ENCODE measurements around the gene CST4.

CST4 gene

DNA sequence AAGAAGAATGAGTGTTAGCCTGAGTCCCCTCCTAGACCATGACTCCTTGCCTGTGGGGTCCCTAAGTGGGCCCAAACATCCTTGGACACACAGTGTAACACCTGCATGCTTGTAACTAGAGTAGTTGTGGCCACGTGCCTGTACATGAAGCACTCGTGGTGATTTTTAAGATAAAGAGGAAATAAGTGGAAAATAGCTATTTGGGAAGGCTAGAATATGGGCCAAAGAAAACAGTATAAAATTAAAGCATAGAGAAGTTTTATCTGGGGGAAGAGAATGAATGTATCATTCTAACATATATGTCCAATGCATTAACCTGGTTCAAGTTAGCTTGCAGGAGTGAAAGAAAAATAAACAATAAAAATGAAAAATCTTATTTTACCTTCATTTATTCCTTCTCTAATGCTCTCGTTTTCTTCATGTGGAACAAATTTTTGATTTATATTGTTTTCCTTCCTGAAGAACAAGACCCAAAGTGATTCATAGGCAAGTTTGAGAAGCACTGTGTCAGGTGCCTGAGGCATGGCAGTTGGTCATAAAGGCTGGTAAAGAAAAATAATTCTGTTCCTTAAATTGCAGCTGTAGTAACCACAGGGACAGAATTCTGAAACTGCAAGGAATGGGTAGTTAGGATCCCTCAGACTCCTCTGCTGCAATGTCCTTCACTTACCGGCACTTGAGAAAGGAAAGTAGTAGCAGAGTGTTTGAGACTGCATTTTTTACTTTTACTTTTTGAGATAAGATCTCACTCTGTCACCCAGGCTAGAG lies 42.5 kb downstream of the CST4 start:
- peak; percentile 70 for DNase-seq (ENCODE audit: low read depth)
- no peak overlapping the region for H3K4me3 ChIP-seq (ENCODE audit: low read length)
- TF ChIP-seq, protein P1, sequence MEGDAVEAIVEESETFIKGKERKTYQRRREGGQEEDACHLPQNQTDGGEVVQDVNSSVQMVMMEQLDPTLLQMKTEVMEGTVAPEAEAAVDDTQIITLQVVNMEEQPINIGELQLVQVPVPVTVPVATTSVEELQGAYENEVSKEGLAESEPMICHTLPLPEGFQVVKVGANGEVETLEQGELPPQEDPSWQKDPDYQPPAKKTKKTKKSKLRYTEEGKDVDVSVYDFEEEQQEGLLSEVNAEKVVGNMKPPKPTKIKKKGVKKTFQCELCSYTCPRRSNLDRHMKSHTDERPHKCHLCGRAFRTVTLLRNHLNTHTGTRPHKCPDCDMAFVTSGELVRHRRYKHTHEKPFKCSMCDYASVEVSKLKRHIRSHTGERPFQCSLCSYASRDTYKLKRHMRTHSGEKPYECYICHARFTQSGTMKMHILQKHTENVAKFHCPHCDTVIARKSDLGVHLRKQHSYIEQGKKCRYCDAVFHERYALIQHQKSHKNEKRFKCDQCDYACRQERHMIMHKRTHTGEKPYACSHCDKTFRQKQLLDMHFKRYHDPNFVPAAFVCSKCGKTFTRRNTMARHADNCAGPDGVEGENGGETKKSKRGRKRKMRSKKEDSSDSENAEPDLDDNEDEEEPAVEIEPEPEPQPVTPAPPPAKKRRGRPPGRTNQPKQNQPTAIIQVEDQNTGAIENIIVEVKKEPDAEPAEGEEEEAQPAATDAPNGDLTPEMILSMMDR (IDR thresholded peaks at IDR 0.05; ENCODE audit: insufficient read depth, low read depth, low read length, missing control alignments), result no peak

- TF ChIP-seq, protein P1 (IDR thresholded peaks at IDR 0.05; ENCODE audit: insufficient read depth, low read depth, low read length, missing control alignments), result no peak
- DNase-seq (ENCODE audit: low read depth), result no peak
- H3K4me3 ChIP-seq (ENCODE audit: low read length), result no peak overlapping the region
These were observed 43.3 kb downstream of the CST4 start for GRCh38 chr20:23645575-23645974.

DNA sequence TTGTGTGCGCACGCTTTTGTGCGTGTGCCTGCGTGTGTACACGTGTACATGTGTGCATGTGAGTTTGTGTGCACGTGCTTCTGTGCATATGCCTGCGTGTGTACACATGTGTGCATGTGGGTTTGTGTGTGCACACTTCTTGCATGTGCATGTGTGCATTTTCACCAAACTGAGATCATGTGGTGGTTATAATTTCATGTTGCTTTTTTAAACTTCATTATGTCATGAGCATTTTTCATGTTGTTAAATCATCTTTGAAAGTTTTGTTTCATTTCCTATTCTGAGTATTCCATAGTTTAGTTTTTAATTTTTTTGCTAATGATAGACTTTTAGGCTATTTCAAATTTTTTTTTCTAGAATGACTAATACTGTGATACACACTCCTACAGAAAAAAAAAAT lies 44.7 kb downstream of the CST4 start:
- no peak overlapping the region for H3K4me3 ChIP-seq (ENCODE audit: low read length)
- no peak for DNase-seq (ENCODE audit: low read depth)
- TF ChIP-seq, protein P1 (IDR thresholded peaks at IDR 0.05; ENCODE audit: insufficient read depth, low read depth, low read length, missing control alignments), result no peak

DNA sequence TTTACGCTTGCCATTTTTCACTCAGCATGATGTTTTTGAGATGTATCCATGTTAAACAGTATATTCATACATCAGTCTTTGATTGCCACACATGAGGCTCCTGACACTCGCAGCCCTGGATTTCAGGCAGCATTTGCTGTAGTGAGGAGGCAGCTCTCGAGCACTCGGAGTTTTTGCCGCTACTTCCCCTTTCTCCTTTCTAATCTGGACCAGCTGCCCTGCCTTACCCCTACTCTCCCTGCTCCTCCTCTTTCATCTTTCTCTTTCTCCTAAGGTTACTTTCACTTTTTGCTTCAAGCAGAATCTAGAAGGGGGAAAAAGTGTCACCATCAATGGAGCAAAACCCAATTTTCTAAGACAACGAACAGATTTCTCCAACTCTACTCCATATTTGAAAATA lies 45.2 kb downstream of the CST4 start:
- DNase-seq (ENCODE audit: low read depth), result no peak
- H3K4me3 ChIP-seq (ENCODE audit: low read length), result no peak overlapping the region
- TF ChIP-seq, protein P1 (IDR thresholded peaks at IDR 0.05; ENCODE audit: insufficient read depth, low read depth, low read length, missing control alignments), result no peak

DNA sequence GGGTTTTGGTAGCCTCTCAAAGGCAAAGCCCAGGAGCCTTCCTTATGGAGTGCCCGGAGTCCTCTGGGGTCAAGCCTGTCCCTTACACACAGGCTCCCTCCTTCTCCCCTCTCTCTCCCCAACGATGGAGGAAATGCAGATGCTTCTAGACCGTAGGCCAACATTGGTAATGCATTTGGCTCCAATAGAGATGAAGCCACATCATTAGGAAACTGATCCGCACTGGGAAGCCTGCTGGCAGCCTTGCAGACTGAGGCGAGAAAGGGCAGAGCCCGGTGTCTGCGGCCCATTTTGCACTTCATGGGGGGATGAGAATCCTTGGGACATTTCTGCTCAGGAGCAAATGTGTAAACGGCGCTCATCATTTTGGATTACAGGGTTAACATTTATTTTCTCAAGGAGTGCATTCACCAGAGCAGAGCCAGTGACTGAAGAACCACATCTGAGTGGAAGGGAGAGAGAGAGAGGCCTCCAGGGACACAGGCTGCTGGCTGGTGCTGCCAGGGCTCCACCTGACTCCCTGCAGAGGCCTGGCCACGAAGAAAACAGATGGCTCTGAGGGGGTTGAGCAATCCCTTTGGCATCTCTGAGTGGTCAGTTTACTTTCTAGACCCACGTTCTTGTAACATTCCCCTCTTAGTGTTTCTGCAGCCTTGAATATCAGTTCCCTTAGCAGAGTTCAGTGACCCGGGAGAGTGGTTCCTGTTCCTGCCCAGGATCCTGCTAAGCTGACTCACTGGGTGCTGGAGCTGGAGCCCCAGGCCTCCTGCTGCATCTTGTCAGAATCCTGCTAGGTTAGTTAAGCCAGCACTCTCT lies 46.7 kb downstream of the CST4 start:
- H3K4me3 ChIP-seq (ENCODE audit: low read length), result no peak overlapping the region
- peak; percentile 87 for DNase-seq (ENCODE audit: low read depth)
- TF ChIP-seq, protein P1 (IDR thresholded peaks at IDR 0.05; ENCODE audit: insufficient read depth, low read depth, low read length, missing control alignments), result no peak

DNA sequence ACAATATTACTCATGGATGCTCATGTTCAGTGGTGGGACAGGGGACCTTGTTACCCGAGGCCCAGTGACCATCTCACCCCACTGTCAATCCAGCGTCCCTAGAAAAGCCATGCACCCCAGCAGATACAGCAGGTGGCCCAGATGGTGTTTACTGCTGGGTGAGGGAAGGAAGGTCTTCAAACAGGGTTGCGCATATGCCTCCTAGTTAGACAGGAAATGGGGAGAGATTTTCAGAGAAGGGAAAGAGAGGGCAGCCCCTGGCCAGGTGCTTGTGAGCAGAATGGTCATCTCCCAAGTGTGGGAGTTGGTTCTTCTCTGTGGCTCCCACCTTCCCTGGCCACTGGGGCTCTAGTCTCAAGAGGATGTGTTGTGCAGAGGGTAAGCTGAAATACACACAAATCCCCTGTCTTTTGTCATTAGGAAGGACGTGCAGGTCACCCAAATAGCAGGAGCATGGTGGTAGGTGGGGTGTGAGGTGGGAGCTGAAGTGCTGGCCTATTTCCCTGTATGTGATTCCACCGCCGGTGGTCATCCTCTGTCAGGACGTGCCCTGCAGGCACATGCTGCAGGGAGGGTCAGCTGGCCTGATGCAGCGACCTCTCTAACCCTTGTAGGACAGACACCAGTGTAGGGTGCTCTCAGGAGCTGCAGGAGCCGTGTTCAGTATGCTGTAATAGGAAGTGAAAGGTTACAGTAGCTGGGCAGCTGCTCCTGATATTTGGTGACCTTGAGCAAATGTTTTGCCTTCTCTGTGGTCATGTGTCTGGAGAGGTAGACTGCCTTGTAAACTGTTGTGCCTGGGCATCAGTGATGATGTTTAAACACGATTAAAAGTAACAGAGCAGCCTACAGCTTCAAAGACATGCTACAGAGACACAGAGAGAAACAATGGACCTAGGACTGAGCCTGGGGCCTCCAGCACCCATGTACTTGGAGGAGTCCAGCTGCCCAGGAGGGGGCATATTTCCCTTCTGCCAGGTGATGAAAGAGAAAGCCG lies 47.9 kb downstream of the CST4 start:
- TF ChIP-seq, protein P1 (IDR thresholded peaks at IDR 0.05; ENCODE audit: insufficient read depth, low read depth, low read length, missing control alignments), result no peak
- DNase-seq (ENCODE audit: low read depth), result no peak
- H3K4me3 ChIP-seq (ENCODE audit: low read length), result no peak overlapping the region

Data from epithelial cell of esophagus (primary cell).